SK-N-MC (cell line): ENCODE measurements around the gene AIPL1.

Experiments used
- EZH2 ChIP-seq: fragments of 200-600 bp; sonication (generic); IDR thresholded peaks from one replicate; pipeline ENCODE4 v1.6.1; 2017; ENCODE audit warnings: antibody characterized with exemption
- POLR2AphosphoS5 ChIP-seq: IDR thresholded peaks from 2 replicates; pipeline ENCODE4 v1.6.1; 2012; ENCODE audit warnings: mild to moderate bottlenecking, low read depth, low read length, borderline replicate concordance

- no peak for TF ChIP-seq POLR2AphosphoS5
- no peak for TF ChIP-seq EZH2
Measured at GRCh38 chr17:6374761-6375312, 60.1 kb downstream of the AIPL1 start.
